Measurements from ENCODE around the gene C2. TPM values are rescaled to one million over a fixed set of nuclear protein-coding genes. Genes with fewer than 3 reads are reported as not detected.
A peak's percentile ranks its signal among the peaks of the same experiment; 100 is the strongest.

Gene C2
- total RNA-seq, 1 donor from 2014 or later, result 2.4 TPM

- no peak overlapping the region for H3K4me3 Mint-ChIP-seq (ENCODE audit: unreplicated experiment)
- H3K27ac Mint-ChIP-seq (ENCODE audit: unreplicated experiment), result no peak overlapping the region
- no peak for DNase-seq (ENCODE audit: extremely low spot score, unreplicated experiment)
- no peaks in the 10 kb centered on the region for H3K27me3 Mint-ChIP-seq (ENCODE audit: unreplicated experiment)
- peaks cover 5% of the 10 kb centered on the region for H3K4me1 Mint-ChIP-seq (ENCODE audit: unreplicated experiment)
- no peaks in the 10 kb centered on the region for H3K9me3 Mint-ChIP-seq (ENCODE audit: unreplicated experiment)
- TF ChIP-seq CTCF (IDR thresholded peaks at IDR 0.05), result no peak
- H3K36me3 Mint-ChIP-seq (ENCODE audit: unreplicated experiment), result peaks cover 23% of the 10 kb centered on the region
Measured at GRCh38 chr6:31892821-31893220, 34.7 kb upstream of the C2 start.

- Mint-ChIP-seq H3K36me3 (ENCODE audit: unreplicated experiment) (peaks cover 11% of the 10 kb centered on the region), H3K27ac (ENCODE audit: unreplicated experiment) (peak overlapping the region; percentile 68), H3K4me1 (ENCODE audit: unreplicated experiment) (peaks cover 17% of the 10 kb centered on the region), H3K4me3 (ENCODE audit: unreplicated experiment) (peak overlapping the region; percentile 74), H3K27me3 (ENCODE audit: unreplicated experiment) (no peaks in the 10 kb centered on the region), H3K9me3 (ENCODE audit: unreplicated experiment) (no peaks in the 10 kb centered on the region)
- TF ChIP-seq CTCF (IDR thresholded peaks at IDR 0.05), result no peak
- no peak for DNase-seq (ENCODE audit: extremely low spot score, unreplicated experiment)
Measured at GRCh38 chr6:31896493-31896855, 31.0 kb upstream of the C2 start.

- H3K9me3 Mint-ChIP-seq (ENCODE audit: unreplicated experiment), result no peaks in the 10 kb centered on the region
- DNase-seq (ENCODE audit: extremely low spot score, unreplicated experiment), result no peak
- peak overlapping the region; percentile 68 for H3K27ac Mint-ChIP-seq (ENCODE audit: unreplicated experiment)
- peak overlapping the region; percentile 74 for H3K4me3 Mint-ChIP-seq (ENCODE audit: unreplicated experiment)
- peaks cover 10% of the 10 kb centered on the region for H3K36me3 Mint-ChIP-seq (ENCODE audit: unreplicated experiment)
- no peak for TF ChIP-seq CTCF (IDR thresholded peaks at IDR 0.05)
- no peaks in the 10 kb centered on the region for H3K27me3 Mint-ChIP-seq (ENCODE audit: unreplicated experiment)
- peaks cover 17% of the 10 kb centered on the region for H3K4me1 Mint-ChIP-seq (ENCODE audit: unreplicated experiment)
Measured at GRCh38 chr6:31896856-31897611, 30.5 kb upstream of the C2 start.

GRCh38 chr6:31897612-31898382 lies 29.7 kb upstream of the C2 start, which contains the start of gene EHMT2:
Gene EHMT2 (minus strand): TSS chr6:31897698. CDS start chr6:31897677, 21 bp downstream.
- no peak for TF ChIP-seq CTCF (IDR thresholded peaks at IDR 0.05)
- Mint-ChIP-seq H3K36me3 (ENCODE audit: unreplicated experiment) (peaks cover 3% of the 10 kb centered on the region), H3K27ac (ENCODE audit: unreplicated experiment) (peak within 1 kb of the TSS; percentile 80), H3K4me1 (ENCODE audit: unreplicated experiment) (peaks cover 23% of the 10 kb centered on the region), H3K9me3 (ENCODE audit: unreplicated experiment) (no peaks in the 10 kb centered on the region), H3K4me3 (ENCODE audit: unreplicated experiment) (peak within 1 kb of the TSS; percentile 95), H3K27me3 (ENCODE audit: unreplicated experiment) (no peaks in the 10 kb centered on the region)
- peak; percentile 91 for DNase-seq (ENCODE audit: extremely low spot score, unreplicated experiment)

GRCh38 chr6:31898383-31899011 lies 29.0 kb upstream of the C2 start:
- peak overlapping the region; percentile 80 for H3K27ac Mint-ChIP-seq (ENCODE audit: unreplicated experiment)
- H3K9me3 Mint-ChIP-seq (ENCODE audit: unreplicated experiment), result no peaks in the 10 kb centered on the region
- H3K36me3 Mint-ChIP-seq (ENCODE audit: unreplicated experiment), result no peaks in the 10 kb centered on the region
- peaks cover 25% of the 10 kb centered on the region for H3K4me1 Mint-ChIP-seq (ENCODE audit: unreplicated experiment)
- no peak for TF ChIP-seq CTCF (IDR thresholded peaks at IDR 0.05)
- DNase-seq (ENCODE audit: extremely low spot score, unreplicated experiment), result no peak
- H3K4me3 Mint-ChIP-seq (ENCODE audit: unreplicated experiment), result peak overlapping the region; percentile 95
- H3K27me3 Mint-ChIP-seq (ENCODE audit: unreplicated experiment), result no peaks in the 10 kb centered on the region

Data from osteocyte (in vitro differentiated cells).